Fibroblast of peridontal ligament (primary cell): ENCODE data around the gene PLCD1.
"Not testable (repeated sequence)": the region's sequence is repeated elsewhere in the genome, so short reads cannot be mapped to it uniquely, and the experiment has no call there.

ENCODE experiments used
- DNase-seq: peaks from one replicate; pipeline ENCODE4 v3.0.0-alpha.2; 2010; ENCODE audit errors: extremely low read depth

The PLCD1 gene

GRCh38 chr3:37986479-37987314 is 42.7 kb downstream of the PLCD1 start:
- DNase-seq = no peak

DNA sequence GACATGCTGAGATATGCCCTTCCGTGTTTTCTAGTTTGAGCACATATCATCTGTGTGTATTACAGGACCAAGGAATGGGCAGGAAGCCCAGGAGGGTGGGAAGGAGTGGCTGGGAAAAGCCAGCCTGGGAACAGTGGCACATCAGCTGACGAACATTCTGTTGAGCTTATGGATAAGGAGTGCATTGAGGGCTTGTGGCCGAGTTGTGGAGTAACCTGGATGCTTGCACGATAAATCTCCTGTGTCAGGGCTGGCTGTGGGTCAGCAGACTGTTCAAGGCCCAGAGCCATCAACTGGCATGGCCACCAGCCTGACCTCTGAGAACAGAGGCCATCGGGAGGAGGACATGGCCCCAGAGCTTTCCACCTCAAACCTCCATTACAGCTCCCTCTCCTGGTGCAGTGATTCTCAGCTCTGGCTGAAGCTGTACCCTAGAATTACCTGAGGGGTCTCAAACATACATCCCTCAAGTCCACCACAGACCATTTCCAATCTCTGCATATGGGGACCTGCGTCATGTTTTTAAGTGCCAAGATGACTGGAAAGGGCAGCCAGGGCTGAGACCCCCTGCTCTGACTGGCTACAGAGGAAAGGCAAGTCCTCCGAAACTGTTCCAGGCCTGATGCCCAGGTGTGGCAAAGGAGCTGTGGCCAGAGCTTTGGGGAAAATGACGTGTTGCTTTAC is 43.7 kb downstream of the PLCD1 start:
- peak; percentile 38 for DNase-seq

DNA sequence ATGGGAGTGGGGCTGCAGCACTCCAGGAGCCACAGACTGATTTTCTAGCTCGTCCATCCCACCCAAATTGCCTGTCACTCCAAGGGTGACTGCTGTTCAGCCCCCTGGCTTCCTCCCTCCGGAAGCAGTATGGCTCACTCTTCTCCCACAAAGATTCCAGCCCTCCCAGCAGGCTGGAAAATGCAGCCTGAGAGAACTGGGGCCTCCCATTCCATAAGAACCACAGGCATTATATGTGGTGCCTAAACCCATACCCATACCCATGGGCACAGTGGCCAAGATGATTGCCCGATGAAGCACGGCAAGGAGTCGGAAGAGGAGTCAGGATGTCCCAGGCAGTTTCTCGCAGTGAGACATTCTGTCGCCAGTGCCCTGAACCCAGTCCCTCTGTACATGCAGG is 44.8 kb downstream of the PLCD1 start:
- no peak for DNase-seq

DNA sequence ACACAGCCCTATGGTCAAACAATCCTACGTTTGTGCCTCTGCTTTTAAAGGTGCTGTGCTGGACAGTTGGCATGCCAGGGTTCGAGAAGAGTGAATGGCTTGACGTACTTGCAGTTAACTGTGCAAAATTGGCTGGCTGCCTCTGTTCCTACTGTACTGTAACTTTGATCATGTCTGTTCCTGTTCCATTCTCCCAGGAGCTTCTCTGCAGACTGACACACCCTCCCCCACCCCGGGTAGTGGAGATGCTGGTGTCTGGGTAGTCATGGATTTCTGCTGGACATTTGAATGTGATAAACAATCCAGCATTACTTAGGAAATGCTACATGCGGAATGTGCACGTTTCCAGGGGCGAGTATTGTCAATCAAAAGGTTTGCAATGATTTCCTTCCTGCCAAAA is 45.4 kb downstream of the PLCD1 start:
- DNase-seq = no peak

- DNase-seq = no peak
Measured at GRCh38 chr3:37982331-37982730, 47.1 kb downstream of the PLCD1 start.

DNA sequence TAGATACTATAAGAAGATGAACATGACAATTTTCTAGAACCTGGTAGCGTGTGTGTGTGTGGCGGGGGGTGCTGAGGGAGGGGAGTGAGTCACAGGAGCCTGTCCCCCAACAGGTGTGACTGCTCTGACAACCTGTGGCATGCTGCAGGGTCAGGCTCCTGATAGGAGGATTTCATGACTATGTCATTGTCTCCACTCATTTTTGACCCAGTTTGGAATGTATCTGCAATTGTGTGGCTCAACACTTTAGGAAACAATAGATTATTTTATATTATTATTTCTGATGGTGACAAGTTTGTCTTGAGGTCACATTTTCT is 48.1 kb downstream of the PLCD1 start:
- DNase-seq = no peak

- no peak for DNase-seq
Measured at GRCh38 chr3:37980462-37981347, 48.7 kb downstream of the PLCD1 start.

- no peak for DNase-seq
Measured at GRCh38 chr3:37979541-37980461, 49.6 kb downstream of the PLCD1 start.

DNA sequence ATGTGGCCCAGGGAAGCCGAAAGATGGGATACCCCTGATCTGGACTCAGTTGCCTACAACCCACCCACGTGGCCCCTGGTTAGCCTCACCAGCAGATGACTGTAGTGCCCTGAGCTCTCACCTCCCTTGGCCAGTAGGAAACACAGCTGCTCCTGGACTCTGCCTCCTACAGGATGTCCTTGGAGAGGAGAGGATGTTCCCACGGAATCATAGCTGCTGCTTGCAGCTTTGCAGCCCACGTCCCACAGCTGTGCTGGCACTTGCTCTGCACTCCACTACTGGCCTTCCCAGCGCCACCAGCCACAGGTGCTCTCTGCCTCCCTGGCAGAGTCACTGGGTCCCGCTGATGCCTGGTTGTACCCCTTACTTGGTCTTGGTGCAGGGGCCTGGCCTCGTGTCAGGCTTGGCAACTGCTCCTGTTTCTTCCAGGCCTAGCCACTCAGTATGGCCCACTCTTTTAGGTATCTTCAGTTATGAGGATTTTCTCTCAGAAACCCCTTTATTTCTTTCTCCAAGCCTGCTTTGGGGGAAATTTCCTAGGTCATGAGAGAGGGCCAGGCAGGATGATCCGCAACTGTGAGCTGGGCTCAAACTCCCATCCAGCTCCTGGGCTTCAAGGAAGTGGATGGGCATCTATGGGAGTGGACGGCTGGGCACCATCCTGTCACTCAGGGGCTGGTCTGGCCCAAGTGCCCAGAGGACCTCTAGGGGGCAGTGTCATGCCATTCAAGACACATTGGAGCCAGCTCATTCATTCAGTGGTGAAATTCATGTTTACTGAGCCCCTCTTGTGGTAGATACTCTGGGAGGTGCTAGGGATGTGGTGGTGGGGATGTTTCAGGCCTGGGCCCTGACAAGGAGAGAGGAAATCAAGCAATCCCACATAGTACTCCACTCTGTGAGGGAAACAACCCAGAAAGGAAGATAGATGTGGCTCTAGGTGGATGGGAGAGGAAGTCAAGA is 55.0 kb downstream of the PLCD1 start:
- peak; percentile 63 for DNase-seq

DNA sequence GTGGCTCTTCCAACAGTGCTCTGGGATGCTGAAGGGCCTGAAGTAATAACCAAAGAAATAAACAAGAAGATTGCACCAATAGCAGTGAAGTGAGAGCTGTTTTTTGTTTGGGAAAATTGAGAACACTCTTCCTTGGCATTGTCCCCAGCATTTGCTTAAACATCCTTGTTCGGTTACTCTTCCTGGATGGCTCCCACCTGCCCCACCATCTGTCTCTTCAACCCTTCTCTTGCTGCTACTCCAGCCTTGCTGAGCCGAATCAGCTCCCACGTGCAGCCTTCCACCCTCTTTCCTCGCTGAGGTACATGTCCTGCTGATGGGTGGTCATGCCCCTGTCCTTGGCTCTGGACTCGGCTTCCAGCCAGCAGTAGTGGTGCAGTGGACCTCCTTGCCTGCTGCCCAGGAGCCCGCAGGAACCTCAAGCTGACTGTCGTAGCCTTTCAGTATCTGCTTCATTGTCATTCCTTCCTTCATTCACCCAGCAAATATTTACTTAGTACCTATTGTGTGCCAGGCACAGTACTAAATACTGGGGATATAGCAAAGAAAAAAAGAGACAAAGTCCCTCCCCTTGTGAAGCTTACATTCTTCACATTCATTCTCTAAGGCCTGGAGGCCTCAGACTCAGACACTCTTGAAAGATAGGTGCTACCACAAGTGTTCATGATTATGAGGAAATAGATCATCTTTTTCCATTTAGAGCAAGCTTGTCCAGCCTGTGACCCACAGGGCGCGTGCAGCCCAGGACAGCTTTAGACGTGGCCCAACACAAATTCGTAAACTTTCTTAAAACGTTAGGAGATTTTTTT is 56.0 kb downstream of the PLCD1 start:
- no peak for DNase-seq

DNA sequence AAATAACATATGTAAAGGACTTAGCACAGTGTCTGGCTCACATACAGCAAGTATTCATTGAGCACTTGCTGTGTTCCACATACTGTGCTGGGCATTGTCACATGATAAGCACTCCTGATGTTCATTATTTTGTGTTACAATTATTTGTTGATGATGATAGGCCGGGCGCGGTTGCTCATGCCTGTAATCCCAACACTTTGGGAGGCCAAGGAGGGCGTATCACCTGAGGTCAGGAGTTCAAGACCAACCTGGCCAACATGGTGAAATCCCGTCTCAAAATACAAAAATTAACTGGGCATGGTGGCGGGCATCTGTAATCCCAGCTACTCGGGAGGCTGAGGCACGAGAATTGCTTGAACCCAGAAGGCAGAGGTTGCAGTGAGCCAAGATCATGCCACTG is 57.4 kb downstream of the PLCD1 start:
- DNase-seq = not testable (repeated sequence)

GRCh38 chr3:37971467-37971866 is 58.0 kb downstream of the PLCD1 start:
- no peak for DNase-seq

GRCh38 chr3:37970802-37971201 is 58.6 kb downstream of the PLCD1 start:
- no peak for DNase-seq

DNA sequence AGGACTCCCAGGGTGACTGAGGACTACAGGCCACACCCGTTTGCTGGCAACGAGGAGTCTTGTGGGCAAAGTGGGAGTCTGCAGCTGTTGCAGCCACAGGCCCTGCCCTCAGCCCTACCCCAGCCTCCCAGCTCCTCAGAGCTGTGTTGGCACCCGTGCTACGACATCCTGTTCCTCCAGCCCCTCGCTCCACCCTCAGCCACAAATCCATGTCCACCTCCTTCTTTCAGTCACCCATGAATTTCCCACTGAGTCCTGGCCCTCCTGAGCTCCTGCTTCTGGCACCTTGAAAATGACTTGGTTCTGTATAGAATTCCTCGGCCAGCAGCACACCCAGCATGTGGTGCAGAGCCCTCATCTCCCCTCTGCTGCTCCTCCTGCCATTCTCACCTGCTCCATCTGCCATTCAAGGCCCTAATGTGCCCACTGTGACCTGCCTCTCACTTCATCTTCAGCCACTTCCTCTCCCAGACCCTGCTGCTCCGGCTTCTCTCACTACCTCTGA is 59.8 kb downstream of the PLCD1 start:
- DNase-seq = no peak

GRCh38 chr3:37968813-37969595 is 60.4 kb downstream of the PLCD1 start:
- DNase-seq = no peak

DNA sequence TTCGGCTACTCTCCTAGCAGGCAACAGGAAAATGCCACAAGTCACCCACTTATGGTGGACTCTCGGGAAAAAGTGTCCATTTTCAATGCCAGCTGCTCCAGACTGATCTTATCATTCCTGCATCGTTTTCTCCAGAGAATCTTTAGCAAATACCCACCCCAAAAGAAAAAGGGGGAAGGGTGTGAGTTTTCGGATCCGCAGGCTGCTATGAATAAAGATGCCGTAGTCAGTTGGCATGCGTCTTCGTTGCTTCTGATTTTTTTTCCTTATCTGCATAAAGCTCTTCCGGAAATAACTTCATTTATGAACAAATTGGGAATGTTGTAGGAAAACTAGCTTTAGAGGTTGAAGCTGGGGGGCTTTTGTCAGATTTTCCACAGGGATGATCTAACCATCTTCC is 61.2 kb downstream of the PLCD1 start:
- DNase-seq = no peak

- peak; percentile 69 for DNase-seq
Measured at GRCh38 chr3:37967260-37967881, 62.1 kb downstream of the PLCD1 start.

DNA sequence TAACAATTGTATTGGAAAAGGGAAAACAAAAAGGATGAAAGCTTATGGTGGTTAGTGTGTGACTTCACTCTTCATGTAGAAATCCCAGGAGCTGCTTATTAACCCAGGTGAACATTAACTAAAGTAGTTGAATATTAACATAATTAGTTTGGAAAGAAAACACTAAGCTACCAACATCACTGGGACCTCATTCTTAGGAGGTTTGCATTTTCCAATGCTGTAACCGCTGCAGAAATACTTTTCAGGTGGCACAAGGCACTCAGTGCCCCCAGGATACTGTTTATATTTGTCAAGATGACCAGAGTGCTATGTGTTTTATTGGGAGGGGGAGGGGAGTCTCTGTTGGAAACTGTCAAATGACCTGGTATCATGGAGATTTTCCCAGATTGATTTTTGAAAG is 64.7 kb downstream of the PLCD1 start:
- no peak for DNase-seq
